Heart left ventricle (tissue), 16 donors: ENCODE data around the gene ZNF627. TPM values are rescaled to one million over a fixed set of nuclear protein-coding genes. Genes with fewer than 3 reads are reported as not detected.

Source experiments
- ATAC-seq, 4 donors: fragments of 200-7000 bp; cut with Tn5 transposase; one replicate each; pipeline ENCODE4 v1.9.1; 2020 to 2022; ENCODE audit warnings: moderate library complexity in 4 of 4, mild to moderate bottlenecking in 3 of 4, moderate number of reproducible peaks in 1 of 4
- DNase-seq, 5 donors: peaks; one replicate each; pipeline ENCODE4 v3.0.0-alpha.2; 2020
- H3K27ac ChIP-seq, 12 donors: fragments of 200-600 bp; sonication (generic) in 4 of 12; one replicate each; pipeline versions ENCODE4 v1.5.0 to v1.8.0; 2016 to 2022; ENCODE audit warnings: mild to moderate bottlenecking in 2 of 12
- H3K27me3 ChIP-seq, 9 donors: fragments of 200-600 bp; sonication (generic) in 2 of 9; one replicate each; pipeline versions ENCODE4 v1.5.1 to v1.8.0; 2016 to 2022; ENCODE audit warnings: mild to moderate bottlenecking in 3 of 9
- H3K36me3 ChIP-seq, 9 donors: fragments of 200-600 bp; sonication (generic) in 2 of 9; one replicate each; pipeline versions ENCODE4 v1.5.0 to v1.8.0; 2018 to 2022; ENCODE audit warnings: mild to moderate bottlenecking in 2 of 9
- H3K4me1 ChIP-seq, 12 donors: fragments of 200-600 bp; sonication (generic) in 4 of 12; one replicate each; pipeline versions ENCODE4 v1.5.0 to v1.8.0; 2016 to 2022; ENCODE audit warnings: mild to moderate bottlenecking in 3 of 12
- H3K4me3 ChIP-seq, 12 donors: fragments of 200-600 bp; sonication (generic) in 4 of 12; one replicate each; pipeline versions ENCODE4 v1.5.0 to v1.8.0; 2017 to 2022; ENCODE audit warnings: mild to moderate bottlenecking in 9 of 12, moderate library complexity in 4 of 12
- H3K9me3 ChIP-seq, 12 donors: fragments of 200-600 bp; sonication (generic) in 4 of 12; one replicate each; pipeline versions ENCODE4 v1.5.0 to v1.8.0; 2016 to 2022; ENCODE audit warnings: mild to moderate bottlenecking in 1 of 12
- POLR2A ChIP-seq, 2 donors: fragments of 450-650 bp; IDR thresholded peaks; one replicate each; pipeline ENCODE4 v1.6.1; 2017; ENCODE audit warnings: antibody characterized with exemption in 2 of 2, mild to moderate bottlenecking in 2 of 2, moderate library complexity in 2 of 2
- WGBS, 4 donors: extraction: QIAGEN DNeasy Blood & Tissue Kit in 2 of 4; methylation state at CpG; one replicate each; pipeline versions ENCODE4 v1.1.5 to v1.1.7; 2013 to 2018; 5-methylcytosine and 5-hydroxymethylcytosine counted together
- intact Hi-C, 10 donors: fragments of 100-400 bp; cut with DNase I; formaldehyde crosslinking; loops; one replicate each; pipeline versions ENCODE4 v1.11.1 to v1.14.2; 2022
- polyA plus RNA-seq, 2 donors: library from polyadenylated mRNA; stranded (reverse); fragments of 200-250 nt; gene quantifications; one replicate each; pipeline ENCODE4 v1.2.3, GENCODE V29; 2013
- total RNA-seq, 9 donors: library from RNA; depleted of rRNA in 2 of 9; stranded (reverse); fragments of >200 nt in 2 of 9; fragmentation: NEBNext Ultra II Directional in 3 of 9; extraction: Animal tissue kit (Norgen Biotek cat#: 25700) in 3 of 9; gene quantifications; one replicate each; pipeline versions ENCODE4 v1.1.0 to v1.2.4, GENCODE V29; 2016 to 2023
- TF ChIP-seq, protein P1 (sequence below), 12 donors: fragments of 200-600 bp; sonication (generic) in 4 of 12; IDR thresholded peaks; one replicate each; pipeline versions ENCODE4 v1.5.0 to v1.8.0; 2018 to 2022; ENCODE audit warnings: antibody characterized with exemption in 12 of 12, mild to moderate bottlenecking in 5 of 12
- donor health status: ischemic (EF 13 %, LVEDD 7.1; RV severe dilation, severe dysfunction).
- donor health status: healthy with polysubstance abuse.
- donor health status: DM: no; HTN: yes; CAD: no.
- donor health status: DM: no; HTN: no; CAD: no.
- donor health status: ischemic (EF 25% LVEDD 6.9; RV normal size, moderate dysfunction).
- donor health status: ischemic (EF 25% LVEDD 5.7; RV mildly dilated, moderate dysfunction).
- donor health status: healthy.
- donor health status: DM: yes; HTN: yes; CAD: no.
- donor health status: ischemic (EF 35%, LVEDD 5.7; RV mildly dilated, moderate dysfunction).
- donor health status: nonischemic (EF 11% LVEDD 7.7; RV severe dilation, severe dysfunction).
- donor health status: DM: yes; HTN: yes; CAD: no.
- donor health status: PGD.
- donor health status: ischemic (EF 29% LVEDD 5.4; RV normal size, mild dysfunction).
- donor health status: nonischemic (EF 23%, LVEDD 6.1; RV moderate dilation, normal function).

Gene ZNF627
- total and polyA plus RNA-seq, 11 donors = 2.5 to 9.2 (median 5.5) TPM

DNA sequence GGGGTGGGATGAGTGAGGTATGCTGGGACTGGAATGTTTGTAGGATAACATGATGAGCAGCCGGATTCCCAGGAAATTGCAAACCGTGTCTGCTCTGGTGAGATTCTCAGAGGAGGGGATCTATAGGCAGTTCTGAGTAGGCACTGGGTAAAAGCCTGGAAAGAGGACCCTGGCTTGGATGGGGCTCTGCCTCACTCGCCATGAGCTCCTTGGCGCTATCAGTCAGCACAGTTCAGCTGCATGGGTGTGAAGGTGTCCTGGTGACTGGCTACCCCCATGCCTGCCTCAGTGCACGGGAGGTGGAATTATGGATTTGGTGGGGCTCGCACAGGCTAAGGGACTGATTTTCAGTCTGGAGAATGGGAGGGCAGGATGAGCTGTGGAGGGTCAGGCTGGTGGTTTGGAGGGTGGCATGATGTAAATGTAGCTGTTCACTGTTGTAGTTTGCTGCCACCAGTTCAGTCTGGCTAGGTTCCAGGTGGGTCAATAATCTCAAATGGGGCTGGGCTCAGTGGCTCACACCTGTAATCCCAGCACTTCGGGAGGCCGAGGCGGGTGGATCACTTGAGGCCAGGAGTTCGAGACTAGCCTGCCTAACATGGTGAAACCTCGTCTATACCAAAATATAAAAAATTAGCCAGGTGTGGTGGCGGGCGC is 9.2 kb upstream of the ZNF627 start:
- no peaks in the 10 kb centered on the region for H3K27me3 ChIP-seq
- no peak overlapping the region for H3K4me3 ChIP-seq
- ATAC-seq = peak; percentile 19 to 42 (median 36)
- H3K27ac ChIP-seq = no peak overlapping the region
- TF ChIP-seq, protein P1, sequence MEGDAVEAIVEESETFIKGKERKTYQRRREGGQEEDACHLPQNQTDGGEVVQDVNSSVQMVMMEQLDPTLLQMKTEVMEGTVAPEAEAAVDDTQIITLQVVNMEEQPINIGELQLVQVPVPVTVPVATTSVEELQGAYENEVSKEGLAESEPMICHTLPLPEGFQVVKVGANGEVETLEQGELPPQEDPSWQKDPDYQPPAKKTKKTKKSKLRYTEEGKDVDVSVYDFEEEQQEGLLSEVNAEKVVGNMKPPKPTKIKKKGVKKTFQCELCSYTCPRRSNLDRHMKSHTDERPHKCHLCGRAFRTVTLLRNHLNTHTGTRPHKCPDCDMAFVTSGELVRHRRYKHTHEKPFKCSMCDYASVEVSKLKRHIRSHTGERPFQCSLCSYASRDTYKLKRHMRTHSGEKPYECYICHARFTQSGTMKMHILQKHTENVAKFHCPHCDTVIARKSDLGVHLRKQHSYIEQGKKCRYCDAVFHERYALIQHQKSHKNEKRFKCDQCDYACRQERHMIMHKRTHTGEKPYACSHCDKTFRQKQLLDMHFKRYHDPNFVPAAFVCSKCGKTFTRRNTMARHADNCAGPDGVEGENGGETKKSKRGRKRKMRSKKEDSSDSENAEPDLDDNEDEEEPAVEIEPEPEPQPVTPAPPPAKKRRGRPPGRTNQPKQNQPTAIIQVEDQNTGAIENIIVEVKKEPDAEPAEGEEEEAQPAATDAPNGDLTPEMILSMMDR (IDR thresholded peaks at IDR 0.05) = peak in 2 of 12 donors; percentile 1 to 14
- no peak for TF ChIP-seq POLR2A (IDR thresholded peaks at IDR 0.05)
- H3K9me3 ChIP-seq = no peaks in the 10 kb centered on the region
- H3K4me1 ChIP-seq = peaks cover 0 to 17% (median 0%) of the 10 kb centered on the region in 12 donors
- intact Hi-C loops = loop anchor here in 7 of 10 donors (1.0 to 10.0 kb wide), 9 partner anchors 29 to 551 kb away; partner anchors contain the start of genes CNN1 (in 1 of the 7), ELOF1 (in 1 of the 7), EPOR (in 1 of the 7) and TSPAN16 (in 1 of the 7)
- WGBS, 4 donors = 64 to 70% (median 66%) methylated on average over 13 of the region's 13 CpGs
- H3K36me3 ChIP-seq = no peaks in the 10 kb centered on the region
- no peak for DNase-seq

DNA sequence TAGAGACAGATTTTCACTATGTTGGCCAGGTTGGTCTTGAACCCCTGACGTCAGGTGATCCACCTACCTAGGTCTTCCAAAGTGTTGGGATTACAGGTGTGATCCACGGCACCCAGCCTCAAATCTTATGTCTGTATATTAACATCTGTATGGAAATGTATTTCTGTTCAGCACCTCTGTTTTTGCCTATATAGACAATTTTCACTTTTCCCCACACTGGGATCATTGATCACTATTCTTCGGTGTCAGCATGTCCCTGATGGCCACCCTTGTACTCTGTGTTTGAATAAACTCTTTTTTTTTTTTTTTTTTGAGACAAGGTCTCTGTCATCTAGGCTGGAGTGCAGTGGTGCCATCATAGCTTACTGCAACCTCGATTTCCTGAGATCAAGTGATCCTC is 3.2 kb upstream of the ZNF627 start:
- Histone ChIP-seq H3K4me3 (no peak overlapping the region), H3K27ac (no peak overlapping the region), H3K4me1 (peaks cover 0 to 18% (median 10%) of the 10 kb centered on the region in 12 donors), H3K9me3 (no peaks in the 10 kb centered on the region), H3K27me3 (no peaks in the 10 kb centered on the region), H3K36me3 (peaks cover 0 to 2% (median 0%) of the 10 kb centered on the region in 9 donors)
- TF ChIP-seq, protein P1 (IDR thresholded peaks at IDR 0.05) = no peak
- no peak for TF ChIP-seq POLR2A (IDR thresholded peaks at IDR 0.05)
- WGBS, 4 donors = 82 to 85% (median 84%) methylated on average over 4 of the region's 4 CpGs
- ATAC-seq = no peak
- intact Hi-C loops = loop anchor here in 2 of 10 donors (10.0 kb wide), 2 partner anchors 89 to 219 kb away; partner anchors contain the start of genes SWSAP1 (in 1 of the 2) and ZNF653 (in 1 of the 2)
- no peak for DNase-seq

DNA sequence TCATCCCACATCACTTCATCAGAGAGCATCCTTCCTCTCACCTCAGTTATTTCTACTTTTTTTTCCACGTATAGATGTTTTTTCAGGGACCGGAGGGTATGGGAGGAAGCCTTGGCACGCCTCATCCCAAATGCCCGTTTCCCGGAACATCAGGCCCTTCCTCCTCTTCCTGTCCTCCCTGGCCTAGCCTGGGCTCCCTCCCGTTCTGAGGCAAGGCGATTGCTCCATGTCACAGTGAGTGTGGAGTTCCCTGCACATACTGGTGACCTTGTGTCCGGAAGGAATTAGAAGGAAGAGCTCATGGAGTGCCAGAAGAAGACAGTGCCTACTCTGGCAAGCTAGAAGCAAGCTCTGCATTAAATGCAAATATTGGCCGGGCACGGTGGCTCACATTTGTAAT is 1.1 kb upstream of the ZNF627 start:
- H3K27ac ChIP-seq = no peak overlapping the region
- WGBS, 4 donors = 69 to 81% (median 76%) methylated on average over 10 of the region's 10 CpGs
- no peak overlapping the region for H3K4me3 ChIP-seq
- DNase-seq (no peak), ATAC-seq (no peak)
- intact Hi-C loops = loop anchor here in 3 of 10 donors (5.0 to 10.0 kb wide), 3 partner anchors 39 to 221 kb away; partner anchors contain the start of genes ELOF1 (in 1 of the 3), SWSAP1 (in 1 of the 3) and ZNF653 (in 1 of the 3)
- peaks cover 0 to 4% (median 0%) of the 10 kb centered on the region in 9 donors for H3K36me3 ChIP-seq
- H3K9me3 ChIP-seq = no peaks in the 10 kb centered on the region
- H3K4me1 ChIP-seq = peaks cover 0 to 19% (median 12%) of the 10 kb centered on the region in 12 donors
- H3K27me3 ChIP-seq = no peaks in the 10 kb centered on the region
- no peak for TF ChIP-seq POLR2A (IDR thresholded peaks at IDR 0.05)
- TF ChIP-seq, protein P1 (IDR thresholded peaks at IDR 0.05) = no peak

DNA sequence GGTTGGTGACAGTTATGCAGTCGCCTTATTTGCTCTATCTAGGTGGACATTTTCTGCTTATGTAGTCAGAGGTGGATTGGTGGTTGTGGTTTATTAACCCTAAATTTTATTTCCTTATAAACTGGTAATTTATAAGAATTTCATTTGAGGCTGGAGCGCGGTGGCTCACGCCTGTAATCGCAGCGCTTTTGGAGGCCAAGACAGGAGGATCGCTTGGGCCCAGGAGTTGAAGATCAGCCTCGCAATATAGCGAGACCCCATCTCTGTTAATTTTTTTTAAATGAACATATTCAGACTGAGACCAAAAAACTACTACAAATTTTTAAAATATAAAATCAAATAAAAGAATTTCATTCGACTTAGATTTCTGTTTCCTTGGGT is 810 bp downstream of the ZNF627 start:
- 61 to 74% (median 70%) methylated on average over 10 of the region's 10 CpGs for WGBS, 4 donors
- Histone ChIP-seq H3K9me3 (no peaks in the 10 kb centered on the region), H3K27me3 (no peaks in the 10 kb centered on the region), H3K4me3 (peak overlapping the region; percentile 70 to 99 (median 88)), H3K4me1 (peaks cover 0 to 19% (median 12%) of the 10 kb centered on the region in 12 donors), H3K27ac (peak overlapping the region in 9 of 12 donors; percentile 86 to 95 (median 92)), H3K36me3 (peaks cover 0 to 4% (median 0%) of the 10 kb centered on the region in 9 donors)
- TF ChIP-seq POLR2A (IDR thresholded peaks at IDR 0.05) = no peak
- TF ChIP-seq, protein P1 (IDR thresholded peaks at IDR 0.05) = no peak
- intact Hi-C loops = loop anchor here in 3 of 10 donors (5.0 to 10.0 kb wide), 3 partner anchors 41 to 223 kb away; partner anchors contain the start of genes ELOF1 (in 1 of the 3), SWSAP1 (in 1 of the 3) and ZNF653 (in 1 of the 3)
- no peak for DNase-seq
- no peak for ATAC-seq
